ENCODE data around the gene GSN.

The GSN gene

DNA sequence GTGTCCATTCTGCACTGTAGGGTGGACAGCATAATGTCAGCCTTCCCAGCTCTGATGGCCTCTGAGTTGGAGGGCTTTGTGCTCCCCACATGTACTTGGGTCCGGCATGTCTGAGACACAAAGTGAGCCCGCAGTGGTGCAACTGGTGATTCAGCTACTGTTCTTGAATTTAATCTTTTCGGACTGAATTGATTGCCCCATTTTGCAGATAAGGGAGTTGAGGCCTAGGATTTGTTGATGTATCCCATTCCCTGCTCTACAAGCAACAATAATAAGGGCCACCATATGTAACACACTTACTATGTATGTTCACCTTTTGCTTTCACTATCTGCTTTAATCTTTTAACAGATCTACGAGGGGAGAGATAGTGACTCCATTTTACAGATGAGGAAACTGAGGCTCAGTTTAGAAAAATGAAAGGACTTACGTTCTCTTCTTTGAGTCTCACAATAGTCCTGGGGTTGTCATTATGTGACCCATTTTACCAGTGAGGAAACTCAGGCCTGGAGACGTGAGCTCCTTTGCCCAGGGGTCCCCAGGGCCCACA lies 4.5 kb downstream of the GSN start:
- in situ Hi-C loops (cut with MboI; ENCODE audit: low sequenced_read_pairs) = no loop called here

- in situ Hi-C loops (cut with MboI; ENCODE audit: low sequenced_read_pairs) = no loop called here
These were observed 5.3 kb downstream of the GSN start for GRCh38 chr9:121273064-121273775.

- in situ Hi-C loops (cut with MboI; ENCODE audit: low sequenced_read_pairs) = no loop called here
These were observed 6.9 kb downstream of the GSN start for GRCh38 chr9:121274851-121275250.

GRCh38 chr9:121275781-121276658 lies 8.1 kb downstream of the GSN start:
- in situ Hi-C loops (cut with MboI; ENCODE audit: low sequenced_read_pairs) = no loop called here

DNA sequence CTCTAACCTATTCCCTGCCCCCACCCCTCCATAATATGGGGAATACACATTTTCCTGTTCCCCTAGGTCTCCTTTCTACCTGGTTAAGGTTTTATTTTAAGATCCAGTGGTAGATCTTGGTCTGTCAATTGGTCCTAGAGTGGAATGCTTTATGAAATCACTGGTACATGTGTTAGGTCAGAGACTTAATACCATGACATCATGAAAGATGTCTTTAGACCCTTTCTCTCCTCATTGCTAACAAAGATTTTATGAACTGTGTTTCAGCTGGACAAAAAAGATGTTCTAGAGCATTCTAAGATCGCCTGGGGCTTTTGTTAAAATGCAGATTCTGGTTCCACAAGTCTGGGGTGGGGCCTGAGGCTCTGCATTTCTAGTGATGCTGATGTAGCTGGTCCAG lies 9.1 kb downstream of the GSN start:
- in situ Hi-C loops (cut with MboI; ENCODE audit: low sequenced_read_pairs) = no loop called here

GRCh38 chr9:121277518-121278295 lies 9.7 kb downstream of the GSN start:
- in situ Hi-C loops (cut with MboI; ENCODE audit: low sequenced_read_pairs) = no loop called here

DNA sequence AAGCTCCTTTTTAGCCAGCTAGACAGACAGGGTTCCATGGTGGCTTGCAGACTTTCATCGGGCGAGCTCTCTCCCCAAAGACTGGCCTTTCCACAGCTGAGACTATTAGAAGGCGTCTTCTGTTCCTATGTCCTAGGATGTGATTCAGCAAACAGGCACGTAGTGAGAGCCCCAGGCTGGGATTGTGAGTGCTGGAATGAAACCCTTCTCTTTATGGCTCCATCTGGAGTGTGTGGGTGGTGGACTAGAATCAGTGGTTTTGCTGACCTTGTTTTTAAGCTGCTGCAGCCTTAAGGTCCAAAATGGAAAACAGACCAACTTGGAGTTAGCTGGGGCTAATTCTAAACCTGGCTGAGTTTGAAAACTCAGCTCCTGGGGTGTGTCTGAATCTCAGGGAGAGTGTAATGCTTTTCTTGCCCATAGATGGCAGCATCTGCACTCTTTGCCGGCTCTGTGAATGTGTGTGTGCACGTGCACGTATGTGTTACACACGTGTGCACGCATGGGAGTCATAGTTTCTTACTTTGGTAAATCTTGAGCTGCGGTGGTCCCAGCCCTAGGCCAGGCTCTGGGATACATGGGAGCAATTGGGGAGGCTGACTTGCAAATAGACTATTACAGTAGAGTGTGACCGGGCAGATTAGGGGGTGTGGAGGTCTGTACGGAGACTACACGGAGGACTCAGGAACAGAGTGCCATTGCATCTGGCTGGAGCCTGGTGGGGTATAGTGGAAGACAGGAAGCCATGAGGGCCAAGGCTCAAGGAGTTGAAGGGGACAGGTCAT lies 10.7 kb downstream of the GSN start:
- in situ Hi-C loops (cut with MboI; ENCODE audit: low sequenced_read_pairs) = no loop called here

DNA sequence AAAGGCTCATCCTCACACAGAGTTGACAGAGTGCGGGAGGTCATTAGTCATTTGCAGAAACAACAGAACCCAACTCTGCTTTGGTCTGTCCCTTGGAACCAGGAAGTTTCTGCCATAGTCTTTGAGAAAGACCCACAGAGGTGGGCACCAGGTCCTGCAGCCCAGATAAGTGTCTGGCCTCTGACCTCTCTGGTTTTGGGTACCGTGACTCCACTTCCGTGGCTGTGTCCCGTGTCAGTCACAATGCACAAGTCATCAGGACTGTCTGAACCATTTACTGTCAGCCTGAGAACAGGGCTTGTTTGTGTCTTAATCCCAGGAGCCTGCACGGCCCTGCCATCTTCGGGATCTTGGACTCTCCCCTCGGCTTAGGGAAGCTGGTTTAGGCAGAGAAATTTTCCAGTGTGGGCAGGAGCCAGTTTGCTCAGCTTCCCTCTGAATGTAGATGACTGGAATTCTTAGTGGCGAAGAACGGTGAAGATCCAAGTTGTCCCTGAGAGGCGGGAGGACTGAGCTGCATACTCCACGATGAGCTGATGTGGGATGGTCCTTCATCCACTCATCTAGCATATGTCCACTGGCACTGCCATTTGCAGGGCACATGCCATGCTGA lies 11.9 kb downstream of the GSN start:
- in situ Hi-C loops (cut with MboI; ENCODE audit: low sequenced_read_pairs) = no loop called here

DNA sequence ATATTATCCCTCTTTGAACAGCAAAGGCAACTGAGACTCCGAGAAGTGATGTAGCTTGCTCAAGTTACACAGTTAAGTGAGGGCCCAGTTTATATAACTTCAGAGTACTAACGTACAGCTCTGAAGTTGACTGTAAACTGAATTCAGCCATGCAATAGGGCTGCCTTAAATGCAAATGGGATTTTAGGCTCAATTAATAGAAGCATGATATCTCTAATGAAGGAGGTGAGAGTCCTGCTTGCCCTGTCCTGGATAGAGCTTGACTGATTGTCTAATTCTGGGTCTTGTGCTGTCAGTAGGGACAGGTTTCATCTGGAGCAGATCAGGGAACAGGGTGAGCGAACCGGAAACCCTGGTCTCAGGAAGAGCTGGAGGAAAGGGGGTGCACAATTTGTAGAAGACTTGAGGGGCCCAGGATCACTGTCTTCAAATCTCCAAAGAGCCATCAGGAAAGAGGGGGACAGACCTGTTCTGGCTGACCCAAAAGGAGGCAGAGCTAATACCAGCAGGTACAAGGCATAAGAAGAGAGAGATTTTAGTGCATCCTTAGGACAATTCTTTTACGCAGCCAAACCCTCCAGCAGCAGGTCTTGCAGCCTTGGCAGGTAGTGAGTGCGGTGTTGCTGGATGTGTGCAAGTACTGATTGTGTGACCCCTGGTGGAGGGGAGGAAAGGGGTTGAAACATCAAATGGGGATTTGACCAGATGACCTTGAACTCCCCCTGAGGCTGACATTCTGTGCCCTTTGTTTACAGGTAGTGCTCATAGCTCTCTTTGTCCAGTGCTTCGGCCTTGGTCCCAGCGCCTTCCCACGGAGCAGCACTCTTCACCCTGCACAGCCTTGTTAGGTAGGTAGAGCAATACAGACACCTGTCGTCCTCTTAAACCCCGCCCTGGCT lies 13.0 kb downstream of the GSN start:
- in situ Hi-C loops (cut with MboI; ENCODE audit: low sequenced_read_pairs) = no loop called here

- in situ Hi-C loops (cut with MboI; ENCODE audit: low sequenced_read_pairs) = no loop called here
These were observed 13.8 kb downstream of the GSN start for GRCh38 chr9:121281614-121282276.

DNA sequence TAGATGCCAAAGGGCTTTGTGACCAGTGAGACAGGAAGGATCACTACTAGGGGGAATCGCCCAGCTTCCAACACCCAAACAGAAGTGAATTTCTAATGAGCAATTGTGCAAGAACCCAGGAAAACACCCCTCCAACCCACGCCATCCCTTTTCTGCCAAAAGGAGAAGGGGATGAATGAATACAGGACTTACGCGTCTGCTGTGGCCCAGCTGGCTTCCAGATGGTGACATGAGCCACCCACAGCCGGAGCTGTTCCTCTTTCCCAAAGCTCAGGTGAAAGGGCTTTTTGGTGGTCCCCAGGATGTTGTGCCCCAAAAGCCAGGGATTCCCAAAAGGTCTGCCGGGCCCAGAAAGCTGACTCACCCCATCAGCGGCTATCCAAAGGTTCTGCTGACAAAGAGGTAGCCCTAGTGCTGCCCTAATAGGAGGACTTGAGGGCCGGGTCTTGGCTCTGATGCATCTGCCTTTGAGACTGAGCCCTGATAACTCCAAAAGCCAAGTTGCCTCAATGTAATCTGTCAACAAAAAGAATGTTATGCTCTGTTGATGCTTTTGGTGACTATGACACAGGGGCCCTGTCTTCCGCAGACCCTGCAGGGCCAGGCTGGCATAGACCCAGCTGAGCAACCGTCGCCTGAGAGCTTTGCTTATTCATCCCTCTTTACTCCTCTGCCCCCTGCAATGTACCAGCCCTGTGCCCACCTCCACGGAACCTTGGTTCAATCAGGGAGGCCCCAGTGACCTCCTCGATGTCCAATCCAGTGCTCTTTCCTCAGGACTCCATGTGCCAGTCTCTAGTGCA lies 14.5 kb downstream of the GSN start:
- in situ Hi-C loops (cut with MboI; ENCODE audit: low sequenced_read_pairs) = no loop called here

DNA sequence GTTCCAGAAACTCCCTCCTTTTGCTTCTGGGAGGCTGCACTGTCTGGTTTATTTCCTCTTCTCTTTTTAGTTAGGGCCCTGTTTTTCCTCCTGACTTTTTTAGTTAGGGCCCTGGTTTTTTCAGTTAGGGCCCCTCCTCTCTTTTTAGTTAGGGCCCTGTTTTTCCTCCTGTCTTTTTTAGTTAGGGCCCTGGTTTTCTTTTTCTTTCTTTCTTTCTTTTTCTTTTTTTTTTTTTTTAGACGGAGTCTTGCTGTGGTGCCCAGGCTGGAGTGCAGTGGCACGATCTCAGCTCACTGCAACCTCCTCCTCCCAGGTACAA lies 15.1 kb downstream of the GSN start:
- in situ Hi-C loops (cut with MboI; ENCODE audit: low sequenced_read_pairs) = no loop called here

DNA sequence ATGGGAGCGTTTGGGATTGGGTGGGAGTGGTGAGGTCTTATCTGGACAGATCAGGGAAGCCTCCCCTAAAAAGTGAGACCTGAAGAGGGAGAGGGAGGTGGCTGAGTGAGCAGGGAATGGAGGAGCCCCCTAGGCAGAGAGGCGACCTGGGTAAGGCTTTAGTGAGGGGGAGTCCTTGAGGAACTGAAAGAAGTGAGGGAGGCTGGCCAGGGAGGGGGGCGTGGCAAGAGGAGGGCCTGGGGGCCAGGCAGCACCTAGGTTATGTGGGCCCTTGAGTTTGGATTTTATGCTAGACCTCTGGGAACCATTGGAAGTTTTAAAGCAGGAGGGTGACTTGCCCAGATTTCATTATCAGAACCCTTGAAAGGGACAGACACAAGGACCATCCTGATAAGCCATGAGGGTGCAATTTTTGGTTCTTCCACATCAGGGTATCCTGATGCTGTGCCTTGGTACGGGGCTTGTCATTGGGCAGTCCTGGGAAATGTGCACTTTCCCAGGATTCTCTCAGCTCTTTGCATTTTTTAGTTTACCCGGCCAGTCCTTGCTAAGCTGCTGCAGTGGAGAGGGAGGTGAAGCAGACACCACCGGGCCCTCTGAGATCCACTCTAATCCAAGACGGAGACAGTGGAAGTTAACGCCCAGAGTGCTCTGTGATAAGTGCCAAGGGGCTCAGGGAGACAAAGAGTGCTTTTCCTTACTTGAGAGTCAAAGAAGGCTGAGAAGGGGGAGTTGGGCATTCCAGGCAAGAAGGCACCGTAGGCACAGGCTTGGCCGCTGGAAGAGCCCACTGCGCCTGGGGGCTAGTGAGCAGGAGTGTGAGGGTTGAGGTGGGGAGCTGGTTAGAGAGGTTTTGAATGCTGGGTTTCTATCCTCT lies 16.1 kb downstream of the GSN start:
- in situ Hi-C loops (cut with MboI; ENCODE audit: low sequenced_read_pairs) = no loop called here

DNA sequence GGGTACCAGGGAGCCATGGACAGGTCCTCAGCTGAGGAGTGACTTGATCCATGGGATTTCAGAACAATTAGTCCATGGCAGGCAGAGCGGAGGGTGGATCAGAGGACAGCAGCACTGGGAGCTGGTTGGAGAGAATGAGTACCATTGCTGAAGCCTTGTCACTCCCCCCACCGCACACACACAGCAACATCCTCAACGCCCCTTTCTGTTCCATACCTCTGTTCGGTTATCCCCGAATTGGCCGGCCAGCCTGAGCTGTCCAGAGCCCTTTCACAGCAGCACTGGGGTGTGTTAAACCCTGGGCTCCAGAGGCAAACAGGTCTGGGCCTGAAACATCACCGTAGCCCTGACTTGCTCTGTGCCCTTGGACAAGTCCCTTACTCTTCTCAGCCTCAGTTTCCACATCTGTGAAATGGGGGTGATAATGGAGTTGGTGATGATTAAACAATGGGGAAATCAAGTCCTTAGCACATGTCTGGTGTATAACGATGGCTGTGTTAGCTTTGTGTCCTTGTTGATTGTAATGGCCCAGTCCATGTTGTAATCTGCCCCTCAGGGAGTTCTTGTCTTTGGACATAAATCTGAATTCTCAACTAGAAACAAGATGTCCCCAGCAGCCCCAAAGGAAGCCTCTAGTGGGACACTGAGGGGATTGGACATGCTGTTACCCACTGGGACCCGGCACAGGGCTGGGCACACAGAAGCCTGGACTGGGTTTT lies 16.9 kb downstream of the GSN start:
- in situ Hi-C loops (cut with MboI; ENCODE audit: low sequenced_read_pairs) = no loop called here

- in situ Hi-C loops (cut with MboI; ENCODE audit: low sequenced_read_pairs) = no loop called here
These were observed 18.1 kb downstream of the GSN start for GRCh38 chr9:121285835-121286687.

GRCh38 chr9:121286688-121286972 lies 18.7 kb downstream of the GSN start:
- in situ Hi-C loops (cut with MboI; ENCODE audit: low sequenced_read_pairs) = no loop called here
